ENCODE results near the gene CDH23.

The CDH23 gene

DNA sequence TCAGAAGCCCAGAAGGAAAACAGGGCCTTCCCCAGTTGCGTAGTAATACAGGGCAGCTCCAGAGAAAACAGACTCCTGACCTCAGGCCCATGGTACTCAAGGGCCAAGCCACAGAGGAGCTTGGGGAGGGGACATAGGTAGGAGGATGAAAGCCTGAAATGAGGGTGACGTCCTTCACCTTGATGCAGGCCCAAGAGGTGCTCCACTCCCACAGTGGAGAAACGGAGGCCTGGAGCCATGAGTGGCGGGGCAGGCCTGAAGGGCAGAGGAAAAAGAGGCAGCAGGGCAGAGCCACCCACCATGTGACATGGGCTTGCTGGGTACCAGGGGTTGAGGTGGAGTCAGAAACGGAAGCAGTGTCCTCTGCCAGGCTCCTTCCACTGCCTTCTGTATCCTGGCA, 239.9 kb downstream of the CDH23 start:
- TF ChIP-seq, protein P1, sequence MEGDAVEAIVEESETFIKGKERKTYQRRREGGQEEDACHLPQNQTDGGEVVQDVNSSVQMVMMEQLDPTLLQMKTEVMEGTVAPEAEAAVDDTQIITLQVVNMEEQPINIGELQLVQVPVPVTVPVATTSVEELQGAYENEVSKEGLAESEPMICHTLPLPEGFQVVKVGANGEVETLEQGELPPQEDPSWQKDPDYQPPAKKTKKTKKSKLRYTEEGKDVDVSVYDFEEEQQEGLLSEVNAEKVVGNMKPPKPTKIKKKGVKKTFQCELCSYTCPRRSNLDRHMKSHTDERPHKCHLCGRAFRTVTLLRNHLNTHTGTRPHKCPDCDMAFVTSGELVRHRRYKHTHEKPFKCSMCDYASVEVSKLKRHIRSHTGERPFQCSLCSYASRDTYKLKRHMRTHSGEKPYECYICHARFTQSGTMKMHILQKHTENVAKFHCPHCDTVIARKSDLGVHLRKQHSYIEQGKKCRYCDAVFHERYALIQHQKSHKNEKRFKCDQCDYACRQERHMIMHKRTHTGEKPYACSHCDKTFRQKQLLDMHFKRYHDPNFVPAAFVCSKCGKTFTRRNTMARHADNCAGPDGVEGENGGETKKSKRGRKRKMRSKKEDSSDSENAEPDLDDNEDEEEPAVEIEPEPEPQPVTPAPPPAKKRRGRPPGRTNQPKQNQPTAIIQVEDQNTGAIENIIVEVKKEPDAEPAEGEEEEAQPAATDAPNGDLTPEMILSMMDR (conservative IDR thresholded peaks at IDR 0.05; ENCODE audit: low read length): no peak
- no peak for TF ChIP-seq EZH2phosphoT487 (IDR thresholded peaks at IDR 0.05; ENCODE audit: borderline replicate concordance)
- no peaks in the 10 kb centered on the region for H3K9me2 ChIP-seq (replicated peaks; ENCODE audit: low read depth, low read length)
- no peaks in the 10 kb centered on the region for H3K36me3 ChIP-seq (ENCODE audit: insufficient read depth, low read length)
- no peak overlapping the region for H3K9ac ChIP-seq (ENCODE audit: low read depth, low read length, poor library complexity, severe bottlenecking)
- H3K79me2 ChIP-seq (ENCODE audit: insufficient read depth, low read length): no peaks in the 10 kb centered on the region
- H3F3A ChIP-seq (ENCODE audit: low read depth): no peaks in the 10 kb centered on the region
- no peak overlapping the region for H2AFZ ChIP-seq (ENCODE audit: low read length)
- H3K4me3 ChIP-seq (ENCODE audit: low read length, poor library complexity, severe bottlenecking): no peak overlapping the region
- H4K20me1 ChIP-seq (ENCODE audit: insufficient read depth, low read length, poor library complexity, severe bottlenecking): no peaks in the 10 kb centered on the region
- no peak overlapping the region for H3K4me2 ChIP-seq (ENCODE audit: low read depth, low read length, poor library complexity, severe bottlenecking)
- no peaks in the 10 kb centered on the region for H3K9me3 ChIP-seq (ENCODE audit: insufficient read depth, low read depth, low read length)
- H3K27me3 ChIP-seq (ENCODE audit: insufficient read depth, low read length, poor library complexity, severe bottlenecking): no peaks in the 10 kb centered on the region
- H3K4me1 ChIP-seq (ENCODE audit: insufficient read depth, low read length, poor library complexity, severe bottlenecking): no peaks in the 10 kb centered on the region

DNA sequence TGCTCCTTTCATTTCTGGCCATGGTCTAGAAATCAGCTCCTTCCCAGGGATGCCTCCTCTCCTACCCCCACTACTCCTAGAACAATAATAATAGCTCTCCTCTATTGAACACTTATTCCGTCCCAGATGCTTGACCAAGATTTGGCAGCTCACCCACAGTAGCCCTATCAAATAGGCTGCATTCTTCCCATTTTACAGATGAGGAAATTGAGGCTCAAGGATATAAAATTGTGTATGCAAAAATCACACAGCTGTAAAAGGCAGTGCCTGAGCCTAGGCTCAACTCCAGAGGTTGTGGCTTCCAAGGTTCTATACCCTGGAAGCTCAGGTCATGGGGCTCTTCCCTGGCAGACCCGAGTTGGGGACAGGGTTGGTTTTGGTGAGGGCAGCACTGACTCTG, 240.6 kb downstream of the CDH23 start:
- Histone ChIP-seq H3K27me3 (ENCODE audit: insufficient read depth, low read length, poor library complexity, severe bottlenecking) (no peaks in the 10 kb centered on the region), H3K79me2 (ENCODE audit: insufficient read depth, low read length) (no peaks in the 10 kb centered on the region), H3K4me3 (ENCODE audit: low read length, poor library complexity, severe bottlenecking) (no peak overlapping the region), H3K4me1 (ENCODE audit: insufficient read depth, low read length, poor library complexity, severe bottlenecking) (no peaks in the 10 kb centered on the region), H4K20me1 (ENCODE audit: insufficient read depth, low read length, poor library complexity, severe bottlenecking) (no peaks in the 10 kb centered on the region), H3K36me3 (ENCODE audit: insufficient read depth, low read length) (no peaks in the 10 kb centered on the region), H3F3A (ENCODE audit: low read depth) (no peaks in the 10 kb centered on the region), H2AFZ (ENCODE audit: low read length) (no peak overlapping the region), H3K4me2 (ENCODE audit: low read depth, low read length, poor library complexity, severe bottlenecking) (no peak overlapping the region), H3K9ac (ENCODE audit: low read depth, low read length, poor library complexity, severe bottlenecking) (no peak overlapping the region), H3K9me3 (ENCODE audit: insufficient read depth, low read depth, low read length) (no peaks in the 10 kb centered on the region), H3K9me2 (replicated peaks; ENCODE audit: low read depth, low read length) (no peaks in the 10 kb centered on the region)
- no peak for TF ChIP-seq EZH2phosphoT487 (IDR thresholded peaks at IDR 0.05; ENCODE audit: borderline replicate concordance)
- TF ChIP-seq, protein P1 (conservative IDR thresholded peaks at IDR 0.05; ENCODE audit: low read length): no peak

DNA sequence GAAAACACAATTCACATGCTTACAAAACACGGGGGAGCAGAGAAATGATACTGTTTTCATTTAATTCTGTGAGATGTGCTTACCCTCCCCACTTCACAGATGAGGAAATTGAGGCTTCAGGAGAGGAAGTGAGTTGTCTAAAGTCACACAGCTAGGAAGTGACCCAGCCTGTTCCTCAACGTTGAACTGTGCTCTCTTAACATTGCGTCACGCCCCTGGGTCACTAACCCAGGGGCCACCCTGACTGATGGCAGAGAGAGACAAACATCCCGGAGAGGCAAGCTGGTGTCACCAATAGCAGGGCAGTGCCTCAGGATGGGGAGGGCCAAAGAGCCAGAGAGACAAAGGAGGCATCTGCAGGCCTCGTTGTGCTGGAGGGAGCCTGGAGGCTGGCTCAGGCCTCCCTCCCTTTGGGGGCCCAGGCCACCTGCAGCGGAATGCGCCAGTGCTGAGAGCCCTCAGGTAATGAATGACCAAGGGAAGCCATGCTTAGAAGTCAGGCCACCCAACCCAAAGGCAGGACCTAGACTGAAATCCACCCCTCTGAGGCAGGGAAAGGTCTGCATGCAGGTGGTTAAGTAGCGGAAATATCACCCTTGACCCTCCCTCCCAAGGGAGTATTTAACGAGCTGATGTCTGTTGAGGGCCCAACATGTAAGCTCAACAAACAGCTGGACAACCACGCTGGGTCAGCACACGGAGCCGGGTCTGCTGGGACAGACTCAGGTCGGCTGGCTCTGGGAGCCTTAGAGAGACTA, 241.5 kb downstream of the CDH23 start:
- no peaks in the 10 kb centered on the region for H4K20me1 ChIP-seq (ENCODE audit: insufficient read depth, low read length, poor library complexity, severe bottlenecking)
- no peaks in the 10 kb centered on the region for H3K9me3 ChIP-seq (ENCODE audit: insufficient read depth, low read depth, low read length)
- H2AFZ ChIP-seq (ENCODE audit: low read length): no peak overlapping the region
- H3K4me1 ChIP-seq (ENCODE audit: insufficient read depth, low read length, poor library complexity, severe bottlenecking): no peaks in the 10 kb centered on the region
- no peak overlapping the region for H3K9ac ChIP-seq (ENCODE audit: low read depth, low read length, poor library complexity, severe bottlenecking)
- H3K4me2 ChIP-seq (ENCODE audit: low read depth, low read length, poor library complexity, severe bottlenecking): no peak overlapping the region
- no peak for TF ChIP-seq EZH2phosphoT487 (IDR thresholded peaks at IDR 0.05; ENCODE audit: borderline replicate concordance)
- TF ChIP-seq, protein P1 (conservative IDR thresholded peaks at IDR 0.05; ENCODE audit: low read length): no peak
- H3K27me3 ChIP-seq (ENCODE audit: insufficient read depth, low read length, poor library complexity, severe bottlenecking): no peaks in the 10 kb centered on the region
- no peaks in the 10 kb centered on the region for H3K79me2 ChIP-seq (ENCODE audit: insufficient read depth, low read length)
- H3K9me2 ChIP-seq (replicated peaks; ENCODE audit: low read depth, low read length): no peaks in the 10 kb centered on the region
- no peaks in the 10 kb centered on the region for H3K36me3 ChIP-seq (ENCODE audit: insufficient read depth, low read length)
- no peaks in the 10 kb centered on the region for H3F3A ChIP-seq (ENCODE audit: low read depth)
- H3K4me3 ChIP-seq (ENCODE audit: low read length, poor library complexity, severe bottlenecking): no peak overlapping the region

All from Loucy (cell line).